GM23248 (cell line): ENCODE results near the gene CTIF.

Experiments
- EZH2 ChIP-seq: fragments of 200-600 bp; sonication (generic); IDR thresholded peaks from 2 replicates; pipeline ENCODE4 v1.6.1; 2018; ENCODE audit warnings: antibody characterized with exemption, mild to moderate bottlenecking; ENCODE audit not compliant: insufficient read depth, poor library complexity, severe bottlenecking
- EZH2phosphoT487 ChIP-seq: fragments of 200-600 bp; sonication (generic); IDR thresholded peaks from 2 replicates; pipeline ENCODE4 v1.6.1; 2018; ENCODE audit warnings: antibody characterized with exemption, moderate library complexity, mild to moderate bottlenecking, low read depth; ENCODE audit not compliant: insufficient read depth

- TF ChIP-seq EZH2 = no peak
- TF ChIP-seq EZH2phosphoT487 = no peak
Observed at GRCh38 chr18:48866028-48866733, 327.4 kb downstream of the CTIF start.
